Measurements from ENCODE around the gene RPRD1A.
"Not testable (repeated sequence)": the region's sequence is repeated elsewhere in the genome, so short reads cannot be mapped to it uniquely, and the experiment has no call there.

Gene RPRD1A

DNA sequence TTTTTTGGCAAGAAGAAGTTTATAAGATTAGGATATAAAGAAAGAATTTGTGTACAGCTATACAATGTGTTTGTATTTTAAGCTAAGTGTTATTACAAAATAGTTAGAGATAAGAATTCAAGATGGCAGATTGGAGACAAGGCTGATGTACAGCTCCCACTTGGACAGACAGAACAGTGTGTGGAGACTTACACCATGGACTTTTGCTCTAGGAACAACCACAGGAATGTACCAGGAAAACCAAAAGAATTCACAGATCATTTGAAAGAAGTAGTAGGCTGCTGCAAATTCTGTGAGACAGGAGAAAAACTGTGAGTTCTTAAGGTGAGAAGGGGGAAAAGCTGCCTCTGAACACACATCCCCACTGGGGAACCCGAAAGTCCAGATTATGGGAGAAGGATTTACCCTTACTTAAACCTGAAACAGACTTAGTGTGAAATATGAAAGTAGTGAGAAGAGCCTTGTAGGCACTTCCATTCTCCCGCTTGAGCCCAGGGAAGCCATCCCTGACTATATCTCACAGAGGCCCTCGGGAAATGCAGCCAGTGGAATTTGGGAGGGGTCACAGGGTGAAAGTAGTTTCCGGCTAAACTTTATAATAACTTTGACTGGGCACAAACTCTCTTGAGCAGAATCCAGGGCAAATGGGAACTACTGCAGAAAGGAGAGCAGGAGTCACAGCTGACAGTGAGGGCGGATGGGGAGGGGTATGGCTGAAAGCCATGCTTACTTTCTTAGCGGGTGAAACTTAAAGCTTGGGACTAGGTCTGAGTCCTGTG is 11.6 kb upstream of the RPRD1A start:
- no peak for DNase-seq (ENCODE audit: low read depth in 2 of 3, low spot score in 1 of 3)

- not testable (repeated sequence) for DNase-seq (ENCODE audit: low read depth in 2 of 3, low spot score in 1 of 3)
Observed at GRCh38 chr18:36077764-36078163, 10.4 kb upstream of the RPRD1A start.

DNA sequence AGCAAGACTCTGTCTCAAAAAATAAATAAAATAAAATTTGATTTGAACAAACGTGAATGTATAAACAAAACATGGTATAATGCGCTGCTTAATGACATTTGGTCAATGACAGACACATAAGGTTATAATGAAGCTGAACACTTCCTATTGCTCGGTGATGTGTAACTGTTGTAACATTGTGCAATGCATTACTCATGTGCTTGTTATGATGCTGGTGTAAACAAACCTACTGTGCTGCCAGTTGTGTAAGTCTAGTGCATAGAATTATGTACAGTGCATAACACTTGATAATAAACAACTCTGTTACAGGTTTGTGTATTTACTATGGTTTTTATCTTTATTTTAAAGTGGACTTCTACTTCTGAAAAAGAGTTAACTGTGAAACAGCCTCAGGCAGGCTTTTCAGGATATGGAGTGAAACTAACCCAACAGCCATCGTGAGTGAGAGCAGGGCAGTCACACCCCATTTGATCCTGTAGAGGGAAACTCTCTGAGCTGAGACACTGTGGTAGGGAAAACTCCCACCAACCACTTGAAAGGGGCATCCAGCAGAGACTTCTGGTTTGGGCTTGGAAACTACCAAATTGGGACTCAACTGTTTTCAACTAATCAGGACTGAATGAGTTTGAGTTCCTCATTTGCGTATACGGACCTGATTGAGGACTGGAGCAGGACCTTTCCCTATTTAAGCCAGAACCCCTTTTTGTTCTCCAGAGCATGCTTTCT is 8.7 kb upstream of the RPRD1A start:
- no peak for DNase-seq (ENCODE audit: low read depth in 2 of 3, low spot score in 1 of 3)

DNA sequence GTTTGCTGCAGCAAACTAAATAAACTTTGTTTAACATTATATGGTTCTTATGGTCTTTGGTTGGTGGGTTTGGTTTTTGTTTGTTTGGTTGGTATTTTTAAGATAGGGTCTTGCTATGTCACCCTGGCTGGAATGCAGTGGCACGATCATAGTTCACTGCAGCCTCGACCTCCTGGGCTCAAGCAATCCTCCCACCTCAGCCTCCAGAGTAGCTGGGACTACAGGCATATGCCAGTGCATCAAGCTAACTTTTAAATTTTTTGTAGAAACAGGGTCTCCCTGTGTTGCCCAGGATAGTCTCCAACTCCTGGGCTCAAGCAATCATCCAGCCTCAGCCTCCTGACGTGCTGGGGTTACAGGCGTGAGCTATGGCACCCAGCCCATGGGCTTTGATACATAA is 7.1 kb upstream of the RPRD1A start:
- no peak for DNase-seq (ENCODE audit: low read depth in 2 of 3, low spot score in 1 of 3)

DNA sequence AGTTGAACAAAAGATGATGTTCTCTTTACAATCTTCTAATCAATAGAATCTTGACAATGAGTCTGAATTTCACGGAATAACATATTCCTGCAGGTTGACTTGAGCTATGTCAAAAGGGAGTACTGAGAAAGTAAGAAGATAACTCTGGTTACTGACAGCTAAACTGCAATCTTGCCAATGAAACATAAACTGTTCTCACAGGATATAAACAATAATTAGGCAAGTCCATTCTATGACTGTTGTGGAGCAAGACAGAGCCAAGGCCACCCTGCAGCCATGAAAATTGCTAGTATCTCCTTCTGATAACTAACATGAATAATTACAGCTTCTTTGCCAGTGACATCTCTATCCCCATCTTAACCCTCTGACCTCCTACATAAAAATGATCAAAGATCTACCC is 6.3 kb upstream of the RPRD1A start:
- no peak for DNase-seq (ENCODE audit: low read depth in 2 of 3, low spot score in 1 of 3)

DNA sequence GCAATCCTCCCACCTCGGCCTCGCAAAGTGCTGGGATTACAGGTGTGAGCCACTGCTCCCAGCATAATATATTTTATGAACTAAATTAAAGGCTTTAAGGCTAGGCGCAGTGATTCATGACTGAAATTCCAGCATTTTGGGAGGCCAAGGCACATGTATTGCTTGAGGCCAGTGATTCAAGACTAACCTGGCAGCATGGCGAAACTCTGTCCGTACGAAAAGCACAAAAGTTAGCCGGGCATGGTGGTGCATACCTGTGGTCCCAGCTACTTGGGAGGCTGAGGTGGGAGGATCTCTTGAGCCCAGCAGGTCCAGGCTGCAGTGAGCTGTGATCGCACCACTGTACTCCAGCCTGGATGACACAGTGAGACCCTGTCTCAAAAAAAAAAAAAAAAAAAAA is 5.0 kb upstream of the RPRD1A start:
- not testable (repeated sequence) for DNase-seq (ENCODE audit: low read depth in 2 of 3, low spot score in 1 of 3)

DNA sequence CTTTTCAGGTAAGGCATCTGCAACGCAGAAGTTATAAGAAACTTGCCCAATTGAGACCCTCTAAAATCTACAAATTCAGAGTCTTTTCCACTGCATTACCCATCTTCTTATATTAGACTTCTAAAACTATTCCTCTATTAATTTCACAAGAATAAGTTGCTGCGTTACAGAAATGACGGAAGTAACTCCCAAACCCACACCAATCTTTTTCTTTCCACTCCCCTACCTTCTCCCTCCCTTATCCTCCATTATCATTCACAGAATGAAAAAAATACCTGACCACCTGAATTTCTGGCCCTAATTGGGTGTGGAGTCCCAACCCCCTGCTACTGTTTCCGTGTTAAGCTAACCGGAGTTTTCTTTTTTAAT is 689 bp downstream of the RPRD1A start:
- no peak for DNase-seq (ENCODE audit: low read depth in 2 of 3, low spot score in 1 of 3)

DNA sequence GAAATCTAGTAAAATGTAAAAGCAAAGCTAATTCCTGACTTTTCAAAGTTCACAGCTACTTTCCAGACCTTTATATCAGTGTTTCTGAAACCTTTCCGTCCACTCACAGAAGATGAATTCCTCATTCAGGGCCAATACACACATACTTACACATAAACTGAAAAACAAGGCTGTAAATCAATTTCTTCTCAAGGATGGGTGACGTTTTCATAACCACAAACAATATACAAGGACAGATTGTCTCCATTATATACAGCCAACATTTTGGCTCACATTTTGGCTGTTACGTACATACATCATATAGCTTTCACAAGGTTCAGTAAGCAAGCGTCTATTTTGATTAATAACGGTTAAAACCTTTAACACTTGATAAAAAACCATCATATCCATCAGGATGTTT is 1.4 kb downstream of the RPRD1A start:
- DNase-seq (ENCODE audit: low read depth in 2 of 3, low spot score in 1 of 3), result no peak

GRCh38 chr18:36064809-36065079 is 2.6 kb downstream of the RPRD1A start:
- DNase-seq (ENCODE audit: low read depth in 2 of 3, low spot score in 1 of 3), result not testable (repeated sequence)

- DNase-seq (ENCODE audit: low read depth in 2 of 3, low spot score in 1 of 3), result no peak
Observed at GRCh38 chr18:36064027-36064808, 3.1 kb downstream of the RPRD1A start.

DNA sequence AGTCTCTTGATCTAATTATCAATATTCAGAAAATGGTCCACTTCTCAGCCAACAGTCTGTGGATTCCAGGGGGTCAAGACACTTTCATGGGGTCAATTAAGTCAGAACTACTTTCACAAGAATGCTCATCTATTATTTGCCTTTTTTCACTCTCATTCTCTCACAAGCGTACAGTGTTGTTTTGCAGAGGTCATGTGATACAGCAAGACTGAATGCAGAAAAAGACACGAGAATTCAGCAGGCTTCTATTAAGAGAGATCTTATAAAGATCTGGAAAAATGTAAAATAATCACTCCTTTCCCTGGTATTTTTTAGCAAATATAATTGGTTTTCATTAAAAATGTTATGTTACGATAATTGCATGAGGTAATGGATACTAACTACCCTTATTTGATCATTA is 8.7 kb downstream of the RPRD1A start:
- DNase-seq (ENCODE audit: low read depth in 2 of 3, low spot score in 1 of 3), result no peak

GRCh38 chr18:36051760-36052159 is 15.6 kb downstream of the RPRD1A start:
- no peak for DNase-seq (ENCODE audit: low read depth in 2 of 3, low spot score in 1 of 3)

DNA sequence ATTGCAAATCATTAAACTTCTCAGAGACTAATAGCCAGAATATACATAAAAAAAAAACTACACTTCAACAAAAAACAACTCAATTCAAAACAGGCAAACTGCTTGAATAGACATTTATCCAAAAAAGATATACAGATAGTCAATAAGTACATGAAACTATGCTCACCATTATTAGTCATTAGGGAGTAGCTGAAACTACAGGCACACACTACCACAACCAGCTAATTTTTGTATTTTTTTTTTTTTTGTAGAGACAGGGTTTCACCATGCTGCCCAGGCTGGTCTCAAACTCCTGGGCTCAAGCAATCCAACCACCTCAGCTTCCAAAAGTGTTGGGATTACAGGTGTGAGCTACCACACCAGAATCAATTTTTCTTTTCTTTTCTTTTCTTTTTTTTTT is 16.9 kb downstream of the RPRD1A start:
- no peak for DNase-seq (ENCODE audit: low read depth in 2 of 3, low spot score in 1 of 3)

DNA sequence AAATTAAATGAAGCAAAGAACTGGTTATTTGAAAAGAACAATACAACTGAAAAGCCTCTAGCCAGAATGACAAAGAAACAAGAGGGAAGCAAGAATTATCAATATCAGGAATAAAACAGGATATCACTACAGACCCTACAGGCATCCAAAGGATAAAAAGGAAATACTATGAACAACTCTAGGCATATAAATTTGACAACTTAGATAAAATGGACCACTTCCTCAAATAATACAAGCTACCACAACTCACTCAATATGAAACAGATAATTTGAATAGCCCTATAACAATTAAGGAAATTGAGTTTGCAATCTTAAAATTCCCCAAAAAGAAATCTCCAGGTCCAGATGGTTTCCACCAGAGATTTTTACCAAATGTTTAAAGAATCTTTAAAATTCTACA is 19.8 kb downstream of the RPRD1A start:
- no peak for DNase-seq (ENCODE audit: low read depth in 2 of 3, low spot score in 1 of 3)

GRCh38 chr18:36046898-36047297 is 20.5 kb downstream of the RPRD1A start:
- no peak for DNase-seq (ENCODE audit: low read depth in 2 of 3, low spot score in 1 of 3)

DNA sequence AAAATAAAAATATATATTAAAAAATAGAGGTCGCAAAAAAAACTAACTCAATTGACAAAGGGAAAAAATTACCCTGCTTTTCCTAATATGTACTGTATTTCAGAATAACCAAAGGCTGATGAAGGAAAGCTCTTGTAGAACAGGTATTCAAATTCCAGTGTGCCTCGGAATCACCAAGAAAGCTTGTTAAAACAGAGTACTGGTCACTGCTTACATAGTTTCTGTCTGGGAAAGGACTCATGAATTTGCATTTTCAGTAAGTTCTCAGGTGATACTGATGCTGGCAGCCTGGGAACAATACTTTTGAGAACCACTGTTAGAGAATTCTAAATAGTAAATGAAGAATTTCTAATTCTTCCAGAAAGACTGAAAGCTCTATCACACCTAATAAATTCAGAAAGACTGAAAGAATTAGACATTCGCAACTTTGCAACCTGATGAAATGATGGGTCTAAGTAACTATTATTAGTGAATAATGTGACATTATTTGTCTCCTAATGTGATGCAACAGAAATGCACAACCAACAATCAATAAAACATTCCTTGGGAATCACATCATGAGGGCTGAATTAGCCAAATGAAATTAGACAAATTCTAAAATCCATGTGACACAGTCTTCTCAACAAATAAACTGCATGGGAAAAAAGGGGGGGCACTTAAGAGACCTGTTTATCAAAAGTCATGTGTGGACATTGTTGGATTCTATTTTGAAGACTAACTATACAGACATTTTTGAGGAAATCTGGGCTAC is 21.9 kb downstream of the RPRD1A start:
- DNase-seq (ENCODE audit: low read depth in 2 of 3, low spot score in 1 of 3), result no peak

DNA sequence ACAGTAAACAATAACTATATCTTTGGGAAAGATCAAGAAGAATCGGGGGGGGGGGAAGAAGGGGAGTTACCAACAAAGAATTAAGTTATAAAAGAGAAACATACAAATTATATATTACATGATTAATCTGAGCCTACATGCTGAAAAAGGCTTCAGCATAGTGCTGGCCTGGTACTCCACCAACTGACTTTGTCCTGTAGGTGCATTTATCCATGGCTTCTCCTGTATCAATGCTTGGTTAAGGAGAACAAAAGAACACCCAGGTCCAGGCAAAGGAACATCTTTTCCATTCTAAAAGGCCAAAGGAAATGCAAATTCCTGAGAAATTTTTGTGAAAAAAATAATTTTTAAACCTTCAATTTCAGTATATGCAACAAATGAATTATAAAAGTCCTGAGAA is 24.2 kb downstream of the RPRD1A start:
- no peak for DNase-seq (ENCODE audit: low read depth in 2 of 3, low spot score in 1 of 3)

DNA sequence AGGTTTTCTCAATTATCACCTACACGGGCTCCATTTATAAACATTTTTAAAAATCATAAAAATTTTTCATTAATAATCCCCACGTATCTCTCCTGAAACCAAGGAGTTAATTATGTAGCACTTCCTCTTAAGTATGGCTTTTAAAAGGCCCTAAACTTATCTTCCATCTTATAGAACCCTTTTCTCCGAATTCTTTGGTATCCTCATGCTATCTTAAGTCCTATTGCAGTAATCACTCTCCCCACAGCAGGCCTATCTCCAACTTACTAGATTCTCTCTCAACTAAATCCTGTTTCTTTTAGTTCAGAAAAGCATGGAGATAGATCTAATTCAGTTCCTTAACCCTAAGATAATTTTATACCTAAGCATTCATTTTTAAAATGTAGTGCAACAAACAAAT is 26.2 kb downstream of the RPRD1A start:
- DNase-seq (ENCODE audit: low read depth in 2 of 3, low spot score in 1 of 3), result no peak

- DNase-seq (ENCODE audit: low read depth in 2 of 3, low spot score in 1 of 3), result no peak
Observed at GRCh38 chr18:36038102-36038663, 29.2 kb downstream of the RPRD1A start.

DNA sequence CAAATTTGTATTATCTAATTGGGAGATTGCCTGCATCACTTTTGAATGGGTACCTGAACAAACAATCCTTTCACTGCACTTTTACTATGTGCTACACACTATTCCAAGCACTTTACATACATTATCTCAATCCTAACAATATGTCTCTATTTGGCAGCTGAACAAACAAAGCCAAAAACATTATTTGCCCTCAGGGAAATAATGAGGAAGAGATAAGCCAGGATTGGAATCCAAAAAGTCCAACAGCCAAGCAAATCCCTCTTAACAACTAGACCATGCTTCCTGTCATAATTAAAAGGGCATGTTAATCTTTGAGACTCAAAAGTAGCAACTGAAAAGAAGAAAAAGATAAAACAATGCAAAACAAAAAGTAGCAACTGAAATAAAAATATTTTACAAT is 32.1 kb downstream of the RPRD1A start:
- no peak for DNase-seq (ENCODE audit: low read depth in 2 of 3, low spot score in 1 of 3)

GRCh38 chr18:36034299-36034895 is 33.0 kb downstream of the RPRD1A start:
- DNase-seq (ENCODE audit: low read depth in 2 of 3, low spot score in 1 of 3), result no peak

Measured in stimulated activated CD4-positive, alpha-beta T cell treated with anti-CD3 and anti-CD28 coated beads, Interleukin-12 subunit alpha, Interleukin-12 subunit beta, amount 100 ng/mL, for 48 hours (primary cell).